Stimulated activated effector memory CD8-positive, alpha-beta T cell treated with anti-CD3 and anti-CD28 coated beads, Interleukin-12 subunit alpha, Interleukin-12 subunit beta, amount 100 ng/mL, for 72 hours (primary cell): ENCODE results near the gene KLHL4.
"Not testable (repeated sequence)": the region's sequence is repeated elsewhere in the genome, so short reads cannot be mapped to it uniquely, and the experiment has no call there.

Source experiments
- ATAC-seq: fragments of 150-1000 bp; cut with Tn5 transposase; 2 replicates; pipeline ENCODE4 v1.10.0; 2021
- DNase-seq, 2 donors: peaks; one replicate each; pipeline ENCODE4 v3.0.0; 2021 to 2022; ENCODE audit warnings: low spot score in 2 of 2
- H3K27ac Mint-ChIP-seq: one replicate; pipeline ENCODE4 v1.8.0; 2022; ENCODE audit warnings: mild to moderate bottlenecking, mixed read lengths
- H3K36me3 Mint-ChIP-seq: one replicate; pipeline ENCODE4 v1.8.0; 2022; ENCODE audit warnings: mild to moderate bottlenecking, mixed read lengths
- H3K4me1 Mint-ChIP-seq: one replicate; pipeline ENCODE4 v1.8.0; 2022; ENCODE audit warnings: mixed read lengths
- H3K4me3 Mint-ChIP-seq: one replicate; pipeline ENCODE4 v1.8.0; 2022; ENCODE audit warnings: mild to moderate bottlenecking, mixed read lengths
- H3K9me3 Mint-ChIP-seq: one replicate; pipeline ENCODE4 v1.8.0; 2022; ENCODE audit warnings: mixed read lengths

The KLHL4 gene

DNA sequence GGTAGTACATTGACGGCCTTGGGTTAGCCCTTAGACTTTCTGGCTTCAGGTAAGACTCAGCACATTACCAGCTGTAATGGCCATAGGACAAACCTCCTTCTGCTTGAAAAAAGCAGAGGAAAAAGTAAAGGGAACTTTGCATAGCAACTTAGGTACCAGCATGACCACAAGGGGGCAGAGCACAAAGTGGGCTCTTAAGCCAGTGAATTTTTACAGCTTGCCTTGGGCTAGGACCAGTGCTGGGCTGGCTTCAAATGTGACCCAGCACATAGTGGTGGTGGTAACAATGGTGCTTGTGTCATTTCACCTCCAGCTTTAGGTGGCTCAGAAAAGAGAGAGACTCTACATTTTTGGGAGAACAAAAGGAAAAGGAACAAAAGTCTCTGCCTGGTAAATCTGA is 66.1 kb downstream of the KLHL4 start:
- DNase-seq, result no peak
- Mint-ChIP-seq H3K4me3 (no peak overlapping the region), H3K4me1 (no peaks in the 10 kb centered on the region), H3K27ac (no peak overlapping the region), H3K36me3 (no peaks in the 10 kb centered on the region), H3K9me3 (peaks cover 13% of the 10 kb centered on the region)
- ATAC-seq, result no peak

- no peak overlapping the region for H3K4me3 Mint-ChIP-seq
- H3K9me3 Mint-ChIP-seq, result no peaks in the 10 kb centered on the region
- no peak overlapping the region for H3K27ac Mint-ChIP-seq
- DNase-seq (no peak), ATAC-seq (no peak)
- H3K4me1 Mint-ChIP-seq, result no peaks in the 10 kb centered on the region
- no peaks in the 10 kb centered on the region for H3K36me3 Mint-ChIP-seq
Measured at GRCh38 chrX:87616371-87616770, 98.8 kb downstream of the KLHL4 start.

DNA sequence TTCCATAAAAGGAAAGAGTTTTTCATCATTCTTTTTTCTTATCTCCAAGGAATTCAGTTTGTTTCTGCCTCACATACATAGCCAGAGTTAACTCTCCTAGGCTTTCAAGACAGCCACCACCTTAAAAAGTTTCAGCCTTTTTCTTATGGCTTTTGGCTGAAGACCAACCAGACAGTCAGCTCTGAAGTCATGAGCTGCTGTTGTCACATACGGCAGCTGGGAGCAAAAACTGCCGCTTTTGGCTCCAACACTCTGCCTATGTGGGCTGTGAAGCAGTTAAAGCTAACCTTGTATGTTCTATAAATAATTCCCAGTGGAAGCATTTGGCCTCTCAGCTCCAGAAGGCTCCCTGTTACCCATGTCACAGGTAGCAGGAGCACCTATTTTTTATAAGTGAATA is 104.1 kb downstream of the KLHL4 start:
- Mint-ChIP-seq H3K27ac (no peak overlapping the region), H3K36me3 (no peaks in the 10 kb centered on the region), H3K4me3 (no peak overlapping the region), H3K4me1 (no peaks in the 10 kb centered on the region), H3K9me3 (no peaks in the 10 kb centered on the region)
- no peak for ATAC-seq
- DNase-seq, result no peak

- Mint-ChIP-seq H3K27ac (no peak overlapping the region), H3K4me1 (no peaks in the 10 kb centered on the region), H3K9me3 (no peaks in the 10 kb centered on the region), H3K36me3 (no peaks in the 10 kb centered on the region), H3K4me3 (no peak overlapping the region)
- ATAC-seq, result no peak
- DNase-seq, result no peak
Measured at GRCh38 chrX:87626996-87627395, 109.4 kb downstream of the KLHL4 start.

- no peaks in the 10 kb centered on the region for H3K4me1 Mint-ChIP-seq
- ATAC-seq (no peak), DNase-seq (no peak)
- no peaks in the 10 kb centered on the region for H3K36me3 Mint-ChIP-seq
- H3K4me3 Mint-ChIP-seq, result no peak overlapping the region
- no peak overlapping the region for H3K27ac Mint-ChIP-seq
- no peaks in the 10 kb centered on the region for H3K9me3 Mint-ChIP-seq
Measured at GRCh38 chrX:87634361-87634760, 116.8 kb downstream of the KLHL4 start.

- ATAC-seq (no peak), DNase-seq (no peak)
- H3K9me3 Mint-ChIP-seq, result peaks cover 3% of the 10 kb centered on the region
- H3K27ac Mint-ChIP-seq, result no peak overlapping the region
- H3K4me3 Mint-ChIP-seq, result no peak overlapping the region
- H3K4me1 Mint-ChIP-seq, result no peaks in the 10 kb centered on the region
- no peaks in the 10 kb centered on the region for H3K36me3 Mint-ChIP-seq
Measured at GRCh38 chrX:87636533-87636932, 118.9 kb downstream of the KLHL4 start.

GRCh38 chrX:87641439-87641838 is 123.8 kb downstream of the KLHL4 start:
- not testable (repeated sequence) for H3K36me3 Mint-ChIP-seq, DNase-seq, H3K4me3 Mint-ChIP-seq, H3K4me1 Mint-ChIP-seq, ATAC-seq, H3K27ac Mint-ChIP-seq
- peaks cover 11% of the 10 kb centered on the region for H3K9me3 Mint-ChIP-seq

DNA sequence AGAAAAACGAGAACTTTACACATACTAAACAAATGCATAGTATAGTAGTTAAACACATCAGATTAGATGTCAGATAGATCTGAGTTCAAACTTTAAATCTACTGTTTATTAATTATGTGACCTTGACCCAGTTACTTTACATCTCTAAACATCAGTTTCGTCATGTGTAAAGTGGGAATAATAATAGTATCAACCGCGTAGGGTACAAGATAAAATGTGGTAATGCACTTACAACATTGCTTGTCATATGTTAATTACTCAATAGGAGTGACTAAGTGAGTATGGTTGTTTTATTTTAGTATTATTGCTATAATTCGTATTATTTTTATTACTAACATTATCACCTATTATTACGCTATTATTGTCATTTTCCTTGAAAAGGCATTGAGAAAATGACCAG is 144.2 kb downstream of the KLHL4 start:
- Mint-ChIP-seq H3K9me3 (no peaks in the 10 kb centered on the region), H3K36me3 (no peaks in the 10 kb centered on the region), H3K4me1 (no peaks in the 10 kb centered on the region), H3K4me3 (no peak overlapping the region), H3K27ac (no peak overlapping the region)
- DNase-seq (no peak), ATAC-seq (no peak)

DNA sequence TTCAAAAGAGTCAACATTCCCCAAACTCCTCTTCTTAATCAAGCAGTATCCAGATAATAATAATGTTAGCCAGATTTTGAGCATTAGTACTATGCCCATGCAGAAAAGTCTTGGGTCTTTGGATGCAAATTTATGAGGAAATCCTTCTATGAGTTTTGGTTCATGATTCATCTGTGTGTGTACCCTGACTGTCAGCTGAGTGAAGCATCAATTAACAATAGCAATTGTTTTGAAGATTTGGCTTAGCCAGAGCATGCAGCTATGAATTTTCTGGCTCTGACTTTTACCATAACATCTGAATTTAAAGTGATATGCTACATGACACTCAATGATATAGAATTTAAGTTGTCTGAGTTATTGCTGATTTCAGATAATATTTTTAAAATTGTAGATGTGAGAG is 145.8 kb downstream of the KLHL4 start:
- DNase-seq, result no peak
- Mint-ChIP-seq H3K27ac (no peak overlapping the region), H3K36me3 (no peaks in the 10 kb centered on the region), H3K4me3 (no peak overlapping the region), H3K4me1 (no peaks in the 10 kb centered on the region), H3K9me3 (no peaks in the 10 kb centered on the region)
- no peak for ATAC-seq

DNA sequence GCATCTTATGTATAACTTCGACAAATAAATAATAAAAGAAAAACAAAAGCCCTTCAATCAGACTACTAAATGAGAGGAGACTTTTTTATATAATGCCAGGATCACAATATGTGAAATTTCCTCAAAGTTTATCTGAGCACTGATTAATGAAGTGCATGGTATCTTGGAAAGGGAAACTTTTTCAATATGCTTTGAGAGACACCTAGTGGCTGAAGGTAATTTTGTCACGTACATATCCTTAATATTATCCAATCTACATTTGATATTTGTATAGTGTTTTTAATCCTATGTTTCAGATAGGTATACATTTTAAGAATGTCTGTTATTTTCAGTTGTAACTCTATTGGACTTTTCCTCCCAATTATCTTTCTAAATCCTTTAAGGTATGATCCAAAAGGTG is 146.8 kb downstream of the KLHL4 start:
- no peaks in the 10 kb centered on the region for H3K36me3 Mint-ChIP-seq

DNA sequence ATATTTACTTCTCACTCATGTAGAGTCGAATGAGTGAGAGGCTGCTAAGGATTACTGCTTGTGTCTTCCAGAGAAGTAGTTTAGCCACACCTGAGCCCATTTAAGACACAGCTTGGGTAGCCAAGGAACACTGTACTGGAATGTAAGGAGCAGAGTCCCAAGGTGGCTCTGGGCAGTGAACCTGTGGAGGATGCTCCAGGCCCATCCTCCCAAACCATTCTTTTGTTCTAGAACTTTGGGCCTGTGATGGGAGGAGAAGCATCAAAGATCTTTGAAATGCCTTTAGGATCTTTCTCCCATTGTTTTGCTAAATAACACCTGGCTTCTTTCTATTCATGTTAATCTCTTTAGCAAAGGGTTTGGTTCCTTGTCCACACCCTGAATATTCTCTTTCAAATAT is 162.2 kb downstream of the KLHL4 start:
- H3K4me3 Mint-ChIP-seq, result no peak overlapping the region

More for the DNA sequence above, 146.8 kb downstream of the KLHL4 start:
- Mint-ChIP-seq H3K4me1 (no peaks in the 10 kb centered on the region), H3K27ac (no peak overlapping the region), H3K9me3 (no peaks in the 10 kb centered on the region), H3K4me3 (no peak overlapping the region)
- DNase-seq (no peak), ATAC-seq (no peak)

GRCh38 chrX:87687703-87688102 is 170.1 kb downstream of the KLHL4 start:
- Mint-ChIP-seq H3K27ac (no peak overlapping the region), H3K9me3 (peaks cover 13% of the 10 kb centered on the region), H3K4me1 (no peaks in the 10 kb centered on the region), H3K36me3 (no peaks in the 10 kb centered on the region), H3K4me3 (no peak overlapping the region)
- DNase-seq (no peak), ATAC-seq (no peak)

More for the DNA sequence above, 162.2 kb downstream of the KLHL4 start:
- ATAC-seq, result no peak
- Mint-ChIP-seq H3K36me3 (no peaks in the 10 kb centered on the region), H3K27ac (no peak overlapping the region), H3K4me1 (no peaks in the 10 kb centered on the region), H3K9me3 (peaks cover 12% of the 10 kb centered on the region)
- DNase-seq, result no peak

DNA sequence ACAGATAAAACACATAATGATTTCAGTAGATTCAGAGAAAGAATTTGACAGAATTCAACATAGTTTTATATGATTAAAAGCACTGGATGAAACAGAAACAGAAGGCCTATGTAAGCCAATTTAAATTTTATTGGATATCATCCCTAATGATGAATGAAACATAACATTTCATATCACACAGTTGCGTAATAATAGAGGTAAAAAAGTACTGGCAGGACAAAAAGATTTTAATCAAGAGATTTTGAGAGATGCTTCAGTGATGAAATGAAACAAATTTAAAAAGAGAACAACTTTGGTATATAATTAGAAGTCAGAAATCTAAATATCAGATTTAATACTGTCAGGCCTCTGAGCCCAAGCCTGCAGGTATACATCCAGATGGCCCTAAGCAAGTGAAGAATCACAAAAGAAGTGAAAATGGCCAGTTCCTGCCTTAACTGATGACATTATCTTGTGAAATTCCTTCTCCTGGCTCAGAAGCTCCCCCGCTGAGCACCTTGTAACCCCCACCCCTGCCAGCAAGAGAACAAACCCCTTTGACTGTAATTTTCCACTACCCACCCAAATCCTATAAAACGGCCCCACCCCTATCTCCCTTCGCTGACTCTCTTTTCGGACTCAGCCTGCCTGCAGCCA is 170.6 kb downstream of the KLHL4 start:
- ATAC-seq, H3K36me3 Mint-ChIP-seq, H3K4me1 Mint-ChIP-seq, H3K9me3 Mint-ChIP-seq, H3K4me3 Mint-ChIP-seq, DNase-seq, H3K27ac Mint-ChIP-seq: not testable (repeated sequence)

DNA sequence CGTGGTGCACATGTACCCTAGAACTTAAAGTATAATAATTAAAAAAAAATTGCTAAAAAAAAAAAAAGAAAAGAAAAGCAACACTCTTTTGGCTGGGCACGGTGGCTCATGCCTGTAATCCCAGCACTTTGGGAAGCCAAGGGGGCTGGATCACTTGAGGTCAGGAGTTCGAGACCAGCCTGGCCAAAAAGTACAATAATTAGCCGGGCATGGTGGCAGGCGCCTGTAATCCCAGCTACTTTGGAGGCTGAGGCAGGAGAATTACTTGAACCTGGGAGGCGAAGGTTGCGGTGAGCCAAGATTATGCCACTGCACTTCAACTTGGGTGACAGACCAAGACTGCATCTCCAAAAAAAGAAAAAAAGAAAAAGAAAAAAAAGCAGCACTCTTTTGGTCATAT is 171.6 kb downstream of the KLHL4 start:
- H3K4me3 Mint-ChIP-seq, H3K4me1 Mint-ChIP-seq, H3K36me3 Mint-ChIP-seq, ATAC-seq, H3K27ac Mint-ChIP-seq, H3K9me3 Mint-ChIP-seq, DNase-seq: not testable (repeated sequence)

- no peaks in the 10 kb centered on the region for H3K36me3 Mint-ChIP-seq
- no peak overlapping the region for H3K4me3 Mint-ChIP-seq
- ATAC-seq, result no peak
- H3K27ac Mint-ChIP-seq, result no peak overlapping the region
- H3K9me3 Mint-ChIP-seq, result peaks cover 3% of the 10 kb centered on the region
- DNase-seq, result no peak
- no peaks in the 10 kb centered on the region for H3K4me1 Mint-ChIP-seq
Measured at GRCh38 chrX:87693204-87693603, 175.6 kb downstream of the KLHL4 start.

- H3K27ac Mint-ChIP-seq, result no peak overlapping the region
- no peak overlapping the region for H3K4me3 Mint-ChIP-seq
- no peaks in the 10 kb centered on the region for H3K36me3 Mint-ChIP-seq
- no peaks in the 10 kb centered on the region for H3K9me3 Mint-ChIP-seq
- no peak for ATAC-seq
- DNase-seq, result no peak
- no peaks in the 10 kb centered on the region for H3K4me1 Mint-ChIP-seq
Measured at GRCh38 chrX:87697409-87697808, 179.8 kb downstream of the KLHL4 start.

GRCh38 chrX:87702795-87703194 is 185.2 kb downstream of the KLHL4 start:
- no peak overlapping the region for H3K4me3 Mint-ChIP-seq
- DNase-seq (no peak), ATAC-seq (no peak)
- no peaks in the 10 kb centered on the region for H3K4me1 Mint-ChIP-seq
- no peaks in the 10 kb centered on the region for H3K9me3 Mint-ChIP-seq
- H3K27ac Mint-ChIP-seq, result no peak overlapping the region
- H3K36me3 Mint-ChIP-seq, result no peaks in the 10 kb centered on the region
